Endothelial cell of hepatic sinusoid (primary cell): ENCODE results near the gene C19orf25.

Experiments
- in situ Hi-C: cut with HindIII; loops from 2 replicates; pipeline ENCODE4 v1.10.0; 2017; ENCODE audit warnings: low sequenced_read_pairs

C19orf25 gene

DNA sequence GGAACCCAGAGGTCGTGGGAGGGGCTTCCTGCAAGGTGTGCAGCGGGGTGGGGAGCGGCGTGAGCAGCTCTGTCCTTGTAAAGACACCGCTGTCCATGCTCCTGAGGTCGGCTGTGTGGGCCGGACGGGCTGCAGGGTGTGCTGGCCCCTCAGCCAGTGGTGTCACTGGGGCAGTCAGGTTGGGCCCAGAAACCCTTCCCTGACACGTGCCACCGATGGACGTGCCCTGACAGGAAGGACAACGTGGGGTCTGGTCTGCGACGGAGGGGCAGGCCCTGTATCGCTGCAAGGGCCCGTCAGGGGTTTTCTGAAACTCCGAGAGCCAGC lies 45.0 kb downstream of the C19orf25 start:
- in situ Hi-C loops = no loop called here

DNA sequence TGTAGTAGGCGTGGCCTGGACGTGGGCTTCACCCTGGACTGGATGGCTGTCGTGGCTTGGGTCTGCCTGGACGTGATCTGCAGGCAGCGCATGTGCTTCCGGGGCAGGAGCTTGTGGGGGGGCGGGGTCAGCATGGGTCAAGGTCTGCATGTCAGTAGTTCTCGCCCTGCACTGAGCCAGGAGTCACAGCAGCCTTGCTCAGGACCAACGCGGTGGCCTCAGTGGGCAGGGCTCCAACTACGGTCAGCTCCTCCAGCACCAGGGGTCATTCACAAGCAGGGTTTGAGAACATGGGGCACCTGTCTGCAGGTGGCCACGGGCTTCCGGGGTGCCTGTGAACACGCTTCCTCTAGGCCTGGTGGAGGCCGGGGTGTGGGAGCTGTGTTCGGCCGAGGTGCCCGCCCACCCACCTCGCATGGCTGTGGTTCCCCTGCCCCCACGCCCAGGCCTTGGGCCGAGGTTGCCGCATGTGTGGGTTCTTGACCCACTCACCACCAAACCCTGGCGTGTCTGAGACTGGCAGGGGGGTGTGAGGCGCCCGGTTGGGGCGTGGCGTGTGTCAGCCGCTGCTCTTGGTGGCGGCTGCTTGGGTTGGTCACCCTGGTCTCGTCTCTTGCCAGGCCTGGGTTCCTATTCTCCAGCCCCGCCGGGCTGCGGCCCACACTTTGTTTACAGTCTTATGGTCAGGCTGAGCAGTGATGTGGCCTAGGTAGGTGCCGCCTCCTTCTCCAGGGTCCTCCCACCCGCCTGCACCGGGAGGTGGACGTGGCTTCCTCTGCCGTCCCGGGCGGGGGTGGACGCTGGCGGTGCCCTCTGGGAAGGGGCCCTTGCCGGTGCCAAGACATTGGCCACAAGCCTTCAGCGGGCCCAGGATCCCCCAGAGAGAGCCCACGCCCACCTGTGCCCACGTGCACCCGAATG lies 45.6 kb downstream of the C19orf25 start:
- in situ Hi-C loops = no loop called here

- in situ Hi-C loops = no loop called here
Observed at GRCh38 chr19:1432507-1432887, 46.5 kb downstream of the C19orf25 start.

DNA sequence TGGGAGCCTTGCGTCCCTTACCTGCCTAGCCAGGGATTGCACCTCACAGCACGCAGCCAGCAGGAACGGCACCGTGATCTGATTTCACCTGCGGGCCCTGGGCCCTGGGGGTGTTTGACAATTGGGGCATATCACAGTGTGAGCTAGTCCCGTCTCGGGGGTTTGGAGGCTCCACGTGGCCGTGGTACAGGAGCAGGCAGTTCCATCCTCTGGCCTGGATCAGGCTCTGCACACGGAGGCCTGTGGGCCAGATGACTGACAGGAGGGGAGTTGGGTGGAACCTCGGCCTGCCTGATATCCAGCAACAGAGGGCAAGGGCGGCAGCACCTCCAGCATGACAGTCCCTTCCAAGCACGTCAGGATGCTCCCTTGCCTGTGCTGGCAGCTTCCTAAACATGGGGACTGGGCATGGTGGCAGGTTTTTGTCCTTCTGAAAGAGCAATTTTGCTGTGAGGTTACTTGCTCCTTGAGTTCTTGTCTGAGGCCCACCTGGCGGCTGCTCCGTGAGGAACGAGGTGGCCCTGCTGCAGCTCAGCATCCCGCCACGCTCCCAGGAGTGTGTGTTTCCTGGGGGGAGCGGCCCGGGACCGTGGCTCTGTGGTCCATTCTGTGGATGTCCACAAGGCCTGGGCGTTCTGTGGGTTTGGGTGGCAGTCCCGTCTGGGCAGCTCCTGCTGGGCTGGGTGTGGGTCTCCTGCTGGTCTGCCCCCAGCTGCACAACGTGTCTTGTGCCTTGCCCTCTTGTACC lies 47.1 kb downstream of the C19orf25 start:
- in situ Hi-C loops = no loop called here

DNA sequence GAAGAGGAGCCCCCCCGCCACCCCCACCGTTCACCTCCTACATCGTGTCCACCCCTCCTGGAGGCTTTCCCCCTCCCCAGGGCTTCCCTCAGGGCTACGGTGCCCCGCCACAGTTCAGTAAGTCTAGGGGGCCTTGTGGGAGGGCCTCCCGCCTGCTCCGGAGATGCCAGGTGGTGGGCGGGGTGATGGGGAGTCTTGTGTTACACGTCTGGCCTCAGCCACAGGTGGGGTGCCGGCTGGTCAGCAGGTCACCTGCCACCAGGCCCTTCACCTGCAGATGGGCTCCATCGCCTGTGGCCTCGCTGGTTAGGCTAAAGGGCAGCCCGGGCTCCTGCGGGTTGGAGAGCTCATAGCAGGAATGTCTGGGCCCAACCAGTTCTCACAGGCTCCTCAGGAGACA lies 48.8 kb downstream of the C19orf25 start:
- in situ Hi-C loops = no loop called here

GRCh38 chr19:1429750-1430149 lies 49.3 kb downstream of the C19orf25 start:
- in situ Hi-C loops = no loop called here

GRCh38 chr19:1428738-1429391 lies 50.1 kb downstream of the C19orf25 start:
- in situ Hi-C loops = no loop called here

GRCh38 chr19:1427221-1427920 lies 51.6 kb downstream of the C19orf25 start:
- in situ Hi-C loops = no loop called here

DNA sequence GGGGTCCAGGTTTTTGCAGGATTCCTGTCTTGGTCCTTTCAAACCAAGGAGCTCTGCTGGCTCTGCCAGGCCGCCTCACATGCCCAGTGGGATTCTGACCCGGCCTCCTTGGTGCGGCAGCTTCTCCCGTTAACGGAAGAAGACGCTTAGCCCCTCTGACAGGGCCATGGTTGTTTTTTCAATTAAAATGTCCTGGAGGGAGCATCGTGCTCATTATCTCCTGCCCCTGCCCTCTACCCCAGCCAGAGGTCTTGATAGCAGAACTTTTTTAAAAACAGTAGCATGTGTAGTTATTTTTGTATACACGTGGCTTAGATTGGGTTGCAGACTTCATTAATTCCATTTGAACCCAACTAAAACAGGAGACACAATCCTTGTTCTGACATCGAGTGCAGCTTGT lies 52.3 kb downstream of the C19orf25 start:
- in situ Hi-C loops = no loop called here

DNA sequence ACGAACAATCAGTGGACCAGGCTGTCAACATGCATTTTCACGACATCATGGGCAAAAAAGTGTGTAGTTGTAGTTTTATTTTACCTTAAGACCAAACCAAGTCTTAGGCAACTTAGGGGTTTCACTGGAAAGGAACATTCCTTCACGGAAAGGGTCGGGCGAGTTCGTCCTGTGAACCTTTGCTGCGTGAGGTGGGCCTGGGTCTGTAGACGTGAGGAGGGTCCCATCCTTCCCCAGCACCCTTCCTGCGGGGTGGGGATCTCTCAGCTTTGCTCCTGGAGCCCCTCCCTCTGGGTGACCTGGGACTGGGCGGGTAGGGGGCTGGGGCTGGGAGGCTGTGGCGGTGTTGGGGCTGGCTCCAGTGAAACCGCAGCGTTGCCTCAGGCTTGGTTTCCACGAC lies 53.1 kb downstream of the C19orf25 start:
- in situ Hi-C loops = no loop called here

- in situ Hi-C loops = no loop called here
Observed at GRCh38 chr19:1425102-1425837, 53.7 kb downstream of the C19orf25 start.

- in situ Hi-C loops = no loop called here
Observed at GRCh38 chr19:1424192-1424955, 54.6 kb downstream of the C19orf25 start.

GRCh38 chr19:1423436-1424191 lies 55.4 kb downstream of the C19orf25 start:
- in situ Hi-C loops = no loop called here
